ENCODE results near the gene ANO3. TPM values are rescaled to one million over a fixed set of nuclear protein-coding genes. Genes with fewer than 3 reads are reported as not detected.

ANO3 gene
- total and polyA plus RNA-seq, 2 experiments from 2014 or later: 0.10 to 0.32 TPM

DNA sequence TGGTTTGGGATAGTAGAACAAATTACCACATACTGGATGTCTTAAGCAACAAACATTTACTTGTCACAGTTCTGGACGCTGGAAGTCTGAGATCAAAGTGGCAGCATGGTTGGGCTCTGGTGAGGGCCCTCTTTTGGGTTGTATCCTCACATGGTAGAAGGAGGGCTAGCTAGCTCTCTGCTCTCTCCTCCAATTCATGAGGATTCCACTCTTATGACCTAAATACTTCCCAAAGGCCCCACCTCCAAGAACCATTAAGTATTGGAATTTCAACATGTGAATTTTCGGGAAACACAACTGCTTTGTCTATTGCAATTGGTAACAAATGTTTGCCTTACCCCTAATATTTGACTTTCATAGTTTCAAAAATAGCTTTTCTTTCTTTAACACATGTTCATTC, 187.5 kb downstream of the ANO3 start:
- no peaks in the 10 kb centered on the region for H3K79me2 ChIP-seq (ENCODE audit: insufficient read depth)
- no peaks in the 10 kb centered on the region for H3F3A ChIP-seq (ENCODE audit: insufficient read depth)
- in situ Hi-C loops (cut with MboI): no loop called here
- H3K4me2 ChIP-seq (ENCODE audit: unreplicated experiment): no peak overlapping the region
- H3K9ac ChIP-seq: no peak overlapping the region
- H3K4me3 ChIP-seq: no peak overlapping the region
- no peak for DNase-seq
- no peaks in the 10 kb centered on the region for H4K20me1 ChIP-seq (ENCODE audit: insufficient read depth)
- no peak overlapping the region for H3K27ac ChIP-seq
- WGBS, 2 experiments (ENCODE audit: low coverage in 1 of 2, low lambda C conversion rate in 2 of 2, missing lambda C conversion rate in 2 of 2): 39 to 57% methylated on average over 2 of the region's 2 CpGs
- no peaks in the 10 kb centered on the region for H3K9me2 ChIP-seq (ENCODE audit: insufficient read depth)
- no peaks in the 10 kb centered on the region for H3K9me3 ChIP-seq (ENCODE audit: low read depth)
- H2AFZ ChIP-seq: no peak overlapping the region
- H3K4me1 ChIP-seq (ENCODE audit: insufficient read depth): no peaks in the 10 kb centered on the region
- TF ChIP-seq EZH2phosphoT487 (IDR thresholded peaks at IDR 0.05; ENCODE audit: insufficient read depth, low read depth): no peak
- no peak for TF ChIP-seq EZH2 (IDR thresholded peaks at IDR 0.05; ENCODE audit: insufficient read depth, poor library complexity, severe bottlenecking)
- no peaks in the 10 kb centered on the region for H3K36me3 ChIP-seq (ENCODE audit: low read depth)
- H3K27me3 ChIP-seq (replicated peaks; ENCODE audit: insufficient read depth): no peaks in the 10 kb centered on the region

DNA sequence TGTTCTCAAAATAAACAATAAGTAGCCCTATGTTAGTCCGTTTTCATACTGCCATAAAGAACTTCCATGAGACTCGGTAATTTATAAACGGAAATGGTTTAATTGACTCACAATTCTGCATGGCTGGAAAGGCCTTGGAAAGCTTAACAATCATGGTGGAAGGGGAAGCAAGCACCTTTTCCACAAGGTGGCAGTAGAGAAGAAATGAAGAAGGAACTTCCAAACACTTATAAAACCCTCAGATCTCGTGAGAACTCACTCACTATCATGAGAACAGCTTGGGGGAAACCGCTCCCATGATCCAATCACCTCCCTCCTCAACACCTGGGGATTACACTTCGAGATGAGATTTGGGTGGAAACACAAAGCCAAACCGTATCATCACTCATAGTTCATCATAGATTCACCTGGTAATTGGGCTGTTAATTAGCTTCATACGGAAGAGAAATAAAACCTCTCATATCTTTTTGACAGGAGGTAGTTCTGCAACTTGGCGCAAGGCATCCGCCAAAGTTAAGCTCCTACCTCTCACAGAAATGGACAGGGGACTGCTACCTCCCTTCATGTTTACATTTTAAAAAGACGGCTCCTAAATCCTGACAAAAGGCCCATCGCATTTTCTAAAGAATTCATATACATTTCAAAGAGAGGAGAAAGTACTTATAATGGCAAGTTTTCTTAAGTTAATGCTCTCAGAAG, 191.1 kb downstream of the ANO3 start:
- no peaks in the 10 kb centered on the region for H3K79me2 ChIP-seq (ENCODE audit: insufficient read depth)
- H3K4me1 ChIP-seq (ENCODE audit: insufficient read depth): no peaks in the 10 kb centered on the region
- TF ChIP-seq EZH2phosphoT487 (IDR thresholded peaks at IDR 0.05; ENCODE audit: insufficient read depth, low read depth) (no peak), EZH2 (IDR thresholded peaks at IDR 0.05; ENCODE audit: insufficient read depth, poor library complexity, severe bottlenecking) (no peak)
- DNase-seq: peak; percentile 36
- no peak overlapping the region for H3K4me3 ChIP-seq
- no peaks in the 10 kb centered on the region for H3K36me3 ChIP-seq (ENCODE audit: low read depth)
- H3K9ac ChIP-seq: no peak overlapping the region
- 61 to 63% methylated on average over 12 of the region's 12 CpGs for WGBS, 2 experiments (ENCODE audit: low coverage in 1 of 2, low lambda C conversion rate in 2 of 2, missing lambda C conversion rate in 2 of 2)
- H3F3A ChIP-seq (ENCODE audit: insufficient read depth): no peaks in the 10 kb centered on the region
- H2AFZ ChIP-seq: no peak overlapping the region; the same call in 1 of the 2 replicates
- in situ Hi-C loops (cut with MboI): no loop called here
- no peaks in the 10 kb centered on the region for H3K27me3 ChIP-seq (replicated peaks; ENCODE audit: insufficient read depth)
- no peaks in the 10 kb centered on the region for H3K9me3 ChIP-seq (ENCODE audit: low read depth)
- no peaks in the 10 kb centered on the region for H3K9me2 ChIP-seq (ENCODE audit: insufficient read depth)
- no peaks in the 10 kb centered on the region for H4K20me1 ChIP-seq (ENCODE audit: insufficient read depth)
- H3K4me2 ChIP-seq (ENCODE audit: unreplicated experiment): no peak overlapping the region
- no peak overlapping the region for H3K27ac ChIP-seq

DNA sequence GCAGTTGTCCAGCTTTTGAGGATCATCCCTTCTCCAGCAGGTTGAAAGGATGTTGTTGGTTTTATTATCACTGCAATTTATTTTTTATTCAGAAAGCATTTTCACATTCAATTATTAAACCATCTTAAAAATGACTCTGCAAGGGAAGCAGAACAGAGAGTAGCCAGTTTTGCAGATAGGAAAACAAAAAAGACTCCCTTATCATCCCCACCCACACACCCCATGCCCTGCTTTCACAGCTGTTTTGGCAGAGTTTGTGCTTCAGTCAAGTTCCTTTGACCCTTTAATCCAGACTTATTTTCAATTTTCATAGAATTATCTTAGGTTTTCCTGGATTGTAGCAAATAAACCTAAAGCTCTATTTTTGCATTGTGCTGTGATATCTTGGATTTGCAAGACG, 195.8 kb downstream of the ANO3 start:
- no peaks in the 10 kb centered on the region for H3K79me2 ChIP-seq (ENCODE audit: insufficient read depth)
- no peak for DNase-seq
- H2AFZ ChIP-seq: no peak overlapping the region
- H3K9ac ChIP-seq: no peak overlapping the region
- no peaks in the 10 kb centered on the region for H3K9me3 ChIP-seq (ENCODE audit: low read depth)
- H3K4me3 ChIP-seq: no peak overlapping the region
- in situ Hi-C loops (cut with MboI): no loop called here
- no peak for TF ChIP-seq EZH2 (IDR thresholded peaks at IDR 0.05; ENCODE audit: insufficient read depth, poor library complexity, severe bottlenecking)
- no peak for TF ChIP-seq EZH2phosphoT487 (IDR thresholded peaks at IDR 0.05; ENCODE audit: insufficient read depth, low read depth)
- no peak overlapping the region for H3K27ac ChIP-seq
- H3K4me2 ChIP-seq (ENCODE audit: unreplicated experiment): no peak overlapping the region
- no peaks in the 10 kb centered on the region for H3K9me2 ChIP-seq (ENCODE audit: insufficient read depth)
- no peaks in the 10 kb centered on the region for H4K20me1 ChIP-seq (ENCODE audit: insufficient read depth)
- WGBS, 2 experiments (ENCODE audit: low coverage in 1 of 2, low lambda C conversion rate in 2 of 2, missing lambda C conversion rate in 2 of 2): 92 to 93% methylated on average over 1 of the region's 1 CpG
- no peaks in the 10 kb centered on the region for H3K27me3 ChIP-seq (replicated peaks; ENCODE audit: insufficient read depth)
- no peaks in the 10 kb centered on the region for H3K36me3 ChIP-seq (ENCODE audit: low read depth)
- no peaks in the 10 kb centered on the region for H3K4me1 ChIP-seq (ENCODE audit: insufficient read depth)
- no peaks in the 10 kb centered on the region for H3F3A ChIP-seq (ENCODE audit: insufficient read depth)

DNA sequence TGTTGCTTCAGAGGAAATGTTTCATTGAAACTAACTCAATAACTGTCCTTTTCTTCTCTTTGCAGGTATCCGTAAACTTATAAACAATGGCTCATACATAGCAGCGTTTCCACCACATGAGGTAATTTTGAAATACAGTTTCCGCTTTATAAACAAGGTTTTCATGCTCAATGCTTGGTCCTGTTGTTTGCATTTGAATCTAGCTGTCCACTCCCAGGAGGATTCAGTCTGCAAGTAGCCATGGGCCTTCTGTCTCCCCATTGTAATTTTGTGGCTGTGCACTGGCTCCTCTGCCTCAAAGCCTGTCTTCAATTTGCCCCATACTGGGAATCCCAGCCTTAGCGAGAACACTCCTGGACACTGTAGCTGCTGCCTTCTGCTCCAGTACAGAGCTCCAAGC, 205.4 kb downstream of the ANO3 start:
- 88 to 91% methylated on average over 4 of the region's 4 CpGs for WGBS, 2 experiments (ENCODE audit: low coverage in 1 of 2, low lambda C conversion rate in 2 of 2, missing lambda C conversion rate in 2 of 2)
- H3K9me3 ChIP-seq (ENCODE audit: low read depth): no peaks in the 10 kb centered on the region
- in situ Hi-C loops (cut with MboI): no loop called here

More for the DNA sequence above, 205.4 kb downstream of the ANO3 start:
- Histone ChIP-seq H3F3A (ENCODE audit: insufficient read depth) (no peaks in the 10 kb centered on the region), H3K27me3 (replicated peaks; ENCODE audit: insufficient read depth) (no peaks in the 10 kb centered on the region), H2AFZ (no peak overlapping the region), H3K79me2 (ENCODE audit: insufficient read depth) (no peaks in the 10 kb centered on the region), H3K4me2 (ENCODE audit: unreplicated experiment) (no peak overlapping the region), H3K27ac (no peak overlapping the region), H3K9ac (no peak overlapping the region), H4K20me1 (ENCODE audit: insufficient read depth) (no peaks in the 10 kb centered on the region), H3K36me3 (ENCODE audit: low read depth) (no peaks in the 10 kb centered on the region), H3K4me1 (ENCODE audit: insufficient read depth) (no peaks in the 10 kb centered on the region), H3K9me2 (ENCODE audit: insufficient read depth) (no peaks in the 10 kb centered on the region), H3K4me3 (no peak overlapping the region)
- no peak for DNase-seq
- TF ChIP-seq EZH2 (IDR thresholded peaks at IDR 0.05; ENCODE audit: insufficient read depth, poor library complexity, severe bottlenecking) (no peak), EZH2phosphoT487 (IDR thresholded peaks at IDR 0.05; ENCODE audit: insufficient read depth, low read depth) (no peak)

All from GM23248 (cell line).